PFSK-1 (cell line): Measurements from ENCODE around the gene CAMTA1.

Experiments used
- FOXP2 ChIP-seq: optimal IDR thresholded peaks from 2 replicates; pipeline ENCODE3; 2011; ENCODE audit warnings: borderline replicate concordance, control low read depth, inconsistent platforms; ENCODE audit not compliant: insufficient read depth; ENCODE audit errors: extremely low read length, extremely low read depth
- POLR2AphosphoS5 ChIP-seq: IDR thresholded peaks from 2 replicates; pipeline ENCODE4 v1.6.1; 2012; ENCODE audit warnings: low read depth, mild to moderate bottlenecking, control low read depth, low read length, moderate library complexity
- REST ChIP-seq, 2 experiments: IDR thresholded peaks; 2 replicates each; pipeline versions ENCODE4 v1.6.1 to v1.8.0; 2011 to 2012; ENCODE audit warnings: low read depth in 2 of 2, low read length in 2 of 2, control low read depth in 1 of 2, inconsistent platforms in 1 of 2, mild to moderate bottlenecking in 1 of 2, moderate library complexity in 1 of 2; ENCODE audit not compliant: insufficient read depth in 1 of 2
- SIN3A ChIP-seq: IDR thresholded peaks from 2 replicates; pipeline ENCODE4 v1.6.1; 2012; ENCODE audit warnings: mild to moderate bottlenecking, low read length, moderate library complexity, borderline replicate concordance; ENCODE audit not compliant: insufficient read depth
- TAF1 ChIP-seq: IDR thresholded peaks from 2 replicates; pipeline ENCODE4 v1.6.1; 2012; ENCODE audit warnings: low read length, control low read depth, borderline replicate concordance; ENCODE audit not compliant: insufficient read depth

The CAMTA1 gene

GRCh38 chr1:7258589-7259135 is 473.4 kb downstream of the CAMTA1 start:
- no peak for TF ChIP-seq REST (IDR thresholded peaks at IDR 0.05; ENCODE audit: insufficient read depth in 1 of 2, low read depth in 2 of 2, low read length in 2 of 2)
- no peak for TF ChIP-seq POLR2AphosphoS5
- TF ChIP-seq SIN3A: no peak
- no peak for TF ChIP-seq FOXP2
- no peak for TF ChIP-seq TAF1

GRCh38 chr1:7259955-7260354 is 474.7 kb downstream of the CAMTA1 start:
- TF ChIP-seq SIN3A: no peak
- TF ChIP-seq FOXP2: no peak

- no peak for TF ChIP-seq REST (IDR thresholded peaks at IDR 0.05; ENCODE audit: insufficient read depth in 1 of 2, low read depth in 2 of 2, low read length in 2 of 2)
- no peak for TF ChIP-seq FOXP2
- no peak for TF ChIP-seq TAF1
- TF ChIP-seq POLR2AphosphoS5: no peak
- TF ChIP-seq SIN3A: no peak
Measured at GRCh38 chr1:7261490-7261889, 476.2 kb downstream of the CAMTA1 start.

GRCh38 chr1:7262611-7263010 is 477.4 kb downstream of the CAMTA1 start:
- TF ChIP-seq TAF1 (no peak), REST (IDR thresholded peaks at IDR 0.05; ENCODE audit: insufficient read depth in 1 of 2, low read depth in 2 of 2, low read length in 2 of 2) (no peak), SIN3A (no peak), FOXP2 (no peak), POLR2AphosphoS5 (no peak)

- TF ChIP-seq POLR2AphosphoS5 (no peak), SIN3A (no peak), FOXP2 (no peak), TAF1 (no peak), REST (IDR thresholded peaks at IDR 0.05; ENCODE audit: insufficient read depth in 1 of 2, low read depth in 2 of 2, low read length in 2 of 2) (no peak)
Measured at GRCh38 chr1:7263021-7263960, 478.0 kb downstream of the CAMTA1 start.
